GM18951 (cell line): ENCODE results near the gene PSMF1.

Experiments used
- POLR2A ChIP-seq: IDR thresholded peaks from 4 replicates; pipeline ENCODE4 v1.6.1; 2011; ENCODE audit warnings: mild to moderate bottlenecking; ENCODE audit not compliant: insufficient read length, insufficient read depth; ENCODE audit errors: extremely low read depth
- in situ Hi-C: fragments of 300-500 bp; cut with MboI; formaldehyde crosslinking; loops from one replicate; pipeline ENCODE4 v1.12.0; 2022; ENCODE audit warnings: low sequenced_read_pairs, mixed read lengths, inconsistent platforms; ENCODE audit not compliant: unreplicated experiment

PSMF1 gene

DNA sequence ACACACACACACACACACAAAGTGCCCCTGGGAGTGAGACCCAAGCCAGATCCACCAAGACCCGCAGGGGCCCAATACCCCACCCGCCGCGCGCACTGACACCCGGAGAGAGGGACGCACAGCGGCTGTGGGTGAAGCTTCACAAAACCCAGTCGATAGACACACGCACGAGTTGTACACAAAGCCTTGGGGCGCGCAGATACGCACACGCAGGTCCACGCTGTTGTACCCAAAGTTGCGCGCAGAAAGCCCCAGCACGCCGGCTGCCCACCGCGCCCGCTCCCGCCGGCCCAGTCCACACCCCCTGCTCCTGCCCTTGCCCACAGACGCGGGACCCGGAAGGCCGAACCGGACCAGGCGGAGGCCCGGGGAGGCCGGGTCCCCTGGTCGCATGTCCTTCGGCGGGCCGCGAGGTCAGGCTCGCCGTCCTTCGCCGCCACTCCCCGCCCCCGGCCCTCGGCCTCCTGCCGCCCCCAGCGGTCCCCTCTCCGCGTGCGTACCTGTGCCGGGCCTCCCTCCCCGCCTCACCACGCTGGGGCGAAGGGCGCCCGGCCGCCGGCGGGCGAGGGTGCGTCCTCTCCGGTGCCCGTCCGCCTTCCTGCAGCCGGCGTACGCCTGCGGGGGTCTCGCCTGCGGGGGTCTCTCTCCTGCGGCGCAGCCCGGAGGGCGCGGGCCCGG, 66.4 kb downstream of the PSMF1 start, which contains the start of gene TMEM74B:
TMEM74B (minus strand) TSS at position 344 of the 678 bp plus-strand sequence. CDS start 1,180 bp downstream, outside the sequence.
- in situ Hi-C loops = no loop called here
- TF ChIP-seq POLR2A = no peak

DNA sequence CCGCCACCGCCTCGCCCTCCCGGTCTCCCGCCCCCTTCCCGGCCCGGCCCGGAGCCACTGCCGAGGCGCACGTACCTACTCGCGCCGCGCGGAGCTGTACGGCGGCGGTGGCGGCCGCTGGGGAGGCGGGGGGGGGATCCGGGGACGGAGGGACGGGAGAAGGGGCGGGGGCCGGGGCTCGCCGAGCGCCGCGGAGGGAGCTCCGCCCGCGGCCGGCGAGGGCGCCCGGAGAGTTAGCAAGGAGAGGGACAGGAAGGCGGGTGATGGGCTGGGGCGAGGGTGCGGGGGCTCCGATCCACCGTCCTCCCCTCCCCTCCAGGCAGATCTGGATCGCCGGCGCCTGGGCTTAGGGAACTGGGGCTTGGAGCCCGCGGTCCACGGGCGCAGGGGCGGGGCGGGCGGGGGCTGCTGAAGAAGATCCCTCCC, 66.9 kb downstream of the PSMF1 start:
- in situ Hi-C loops = no loop called here
- TF ChIP-seq POLR2A = no peak

DNA sequence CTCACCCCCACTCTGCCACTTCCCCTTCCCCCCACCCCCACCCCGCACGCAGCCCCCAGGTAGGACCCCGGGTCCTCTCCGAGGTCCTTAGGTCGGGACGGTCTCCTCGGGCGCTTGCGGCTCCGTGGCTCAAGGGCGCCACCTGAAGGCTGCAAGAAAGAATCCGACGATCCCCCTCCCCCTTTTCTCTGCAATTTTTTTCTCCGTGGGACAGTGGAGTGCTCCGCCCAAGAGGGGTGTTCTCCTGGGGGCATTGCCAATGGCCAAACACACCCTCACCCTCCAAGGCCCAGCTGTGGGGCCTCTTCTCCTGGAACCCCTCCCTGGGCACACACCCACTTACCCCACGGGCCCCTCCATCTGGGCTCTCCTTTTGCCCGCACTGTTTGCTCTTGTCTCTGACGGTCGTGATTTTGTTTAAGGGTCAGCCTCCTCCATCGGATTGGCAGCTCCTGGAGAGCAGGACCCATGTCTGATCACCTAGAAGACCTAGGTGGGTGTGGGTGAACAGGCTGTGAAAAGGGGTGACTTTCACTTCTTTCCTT, 67.5 kb downstream of the PSMF1 start:
- TF ChIP-seq POLR2A = no peak
- in situ Hi-C loops = no loop called here

DNA sequence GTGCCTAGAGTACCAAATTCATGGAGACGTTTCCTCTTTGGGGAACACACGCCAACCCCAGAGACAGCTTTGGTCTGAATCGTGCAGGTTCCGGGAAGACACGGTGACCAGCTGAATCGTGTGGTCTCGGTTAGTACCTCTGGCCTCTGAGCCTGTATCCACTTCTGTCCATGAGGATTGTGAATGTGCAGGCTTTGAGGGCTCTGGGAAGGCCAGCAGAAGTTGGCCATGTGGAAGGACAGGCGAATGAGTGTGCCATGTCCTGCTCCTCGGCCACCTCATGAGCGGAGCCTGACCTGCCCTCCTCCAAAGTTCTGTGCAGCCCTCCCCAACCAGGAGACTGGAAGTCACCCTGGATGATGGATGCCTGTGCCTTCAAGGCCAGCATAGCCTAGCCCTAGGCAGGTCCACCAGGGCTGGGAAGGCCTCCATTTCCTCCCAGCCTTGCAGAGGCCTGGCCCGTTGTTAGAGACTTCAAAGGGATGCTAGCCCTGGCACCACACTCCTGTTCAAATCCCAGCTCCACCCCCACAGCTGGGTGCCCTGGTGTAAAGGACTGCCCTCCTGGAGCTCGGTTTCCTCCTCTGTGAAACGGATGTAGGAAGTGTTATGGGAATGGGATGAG, 68.1 kb downstream of the PSMF1 start:
- no peak for TF ChIP-seq POLR2A
- in situ Hi-C loops = no loop called here

DNA sequence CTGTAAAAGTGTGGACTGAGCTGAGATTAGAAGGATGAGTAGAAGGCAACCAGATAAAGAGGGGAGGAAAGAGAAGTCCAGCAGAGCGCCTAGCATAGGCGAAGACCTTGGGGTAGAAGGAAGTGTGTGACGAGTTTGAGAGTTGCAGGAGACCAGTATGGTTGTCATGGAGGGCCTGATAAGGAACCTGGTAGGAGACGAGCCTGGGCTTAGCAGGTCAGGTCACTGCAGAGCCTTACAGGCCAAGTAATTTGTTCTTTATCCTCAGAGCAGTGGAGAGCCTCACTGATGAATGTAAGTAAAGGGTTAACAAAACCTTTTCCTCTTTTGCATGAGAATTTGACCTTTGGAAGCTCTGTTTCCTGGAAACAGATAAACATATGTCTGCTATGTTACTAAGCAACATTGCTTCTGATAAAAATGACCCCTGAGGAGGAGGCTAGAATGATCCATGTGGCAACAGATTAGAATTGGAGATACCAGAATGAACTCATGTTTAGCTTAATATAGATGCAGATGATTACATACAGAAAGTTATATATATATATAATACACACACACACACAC, 69.3 kb downstream of the PSMF1 start:
- in situ Hi-C loops = no loop called here
- no peak for TF ChIP-seq POLR2A

DNA sequence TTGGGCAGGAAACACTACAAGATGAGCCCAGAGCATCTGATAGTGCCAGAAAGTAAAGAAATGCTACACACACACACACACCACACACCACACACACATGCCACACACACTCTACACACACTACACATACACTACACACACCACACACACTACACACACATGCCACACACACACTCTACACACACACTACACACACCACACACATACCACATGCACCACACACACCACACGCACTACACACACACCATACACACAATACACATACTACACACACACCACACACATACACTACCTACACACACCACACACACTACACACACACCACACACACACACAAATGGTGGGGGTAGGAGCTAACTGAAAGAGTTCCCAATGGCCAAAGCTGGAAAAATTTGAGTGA, 69.9 kb downstream of the PSMF1 start:
- in situ Hi-C loops = no loop called here
- TF ChIP-seq POLR2A = no peak

DNA sequence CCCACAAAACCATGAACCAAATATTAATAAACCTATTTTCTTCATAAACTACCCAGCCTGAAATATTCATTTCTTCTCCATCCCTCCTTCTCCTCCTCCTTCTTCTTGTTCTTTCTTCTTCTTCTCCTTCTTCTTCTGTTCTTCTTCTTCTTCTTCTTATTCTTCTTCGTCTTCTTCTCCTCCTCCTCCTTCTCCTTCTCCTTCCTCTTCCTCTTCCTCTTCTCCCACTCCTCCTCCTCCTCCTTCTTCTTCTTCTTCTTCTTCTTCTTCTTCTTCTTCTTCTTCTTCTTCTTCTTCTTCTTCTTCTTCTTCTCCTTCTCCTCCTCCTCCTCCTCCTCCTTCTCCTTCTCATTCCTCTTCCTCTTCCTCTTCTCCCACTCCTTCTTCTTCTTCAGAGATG, 71.4 kb downstream of the PSMF1 start:
- TF ChIP-seq POLR2A = no peak
- in situ Hi-C loops = no loop called here

DNA sequence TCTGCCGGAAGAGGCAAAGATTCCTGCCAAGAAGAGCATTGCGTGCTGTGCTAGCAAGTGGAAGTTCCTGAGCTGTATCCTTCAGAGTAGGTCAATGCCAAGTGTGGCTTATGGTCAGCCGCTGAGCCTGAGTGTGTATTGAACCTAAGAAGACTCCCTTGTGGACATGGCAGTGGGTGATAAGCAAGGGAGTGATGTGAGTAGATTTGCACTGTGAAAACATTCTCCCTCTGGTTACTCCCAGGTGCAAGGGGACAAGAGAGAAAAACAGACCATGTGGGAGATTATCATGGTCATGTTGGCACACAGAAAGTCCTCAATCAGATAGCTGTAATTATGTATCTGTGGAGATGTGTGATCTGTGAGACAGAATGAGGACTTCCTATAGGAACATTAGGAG, 72.4 kb downstream of the PSMF1 start:
- TF ChIP-seq POLR2A = no peak
- in situ Hi-C loops = no loop called here

DNA sequence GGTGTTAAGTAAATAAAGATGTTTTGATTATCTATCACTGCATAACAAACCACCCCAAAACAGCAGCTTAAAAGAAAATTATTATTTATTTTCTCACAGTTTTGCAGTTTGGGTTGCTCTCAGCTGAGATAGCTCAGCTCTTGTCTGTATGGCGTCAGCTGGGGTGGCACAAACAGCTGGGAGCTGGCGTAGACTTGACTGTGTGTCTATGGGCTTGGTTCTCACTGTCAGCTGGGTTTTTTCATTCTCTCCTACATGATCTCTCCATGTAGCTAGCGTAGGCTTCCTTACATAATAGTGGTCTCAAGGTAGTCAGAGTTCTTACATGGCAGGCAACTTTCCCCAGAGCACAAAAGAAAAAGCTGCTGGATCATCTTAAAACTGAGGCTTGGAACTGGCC, 72.9 kb downstream of the PSMF1 start:
- in situ Hi-C loops = no loop called here
- no peak for TF ChIP-seq POLR2A

DNA sequence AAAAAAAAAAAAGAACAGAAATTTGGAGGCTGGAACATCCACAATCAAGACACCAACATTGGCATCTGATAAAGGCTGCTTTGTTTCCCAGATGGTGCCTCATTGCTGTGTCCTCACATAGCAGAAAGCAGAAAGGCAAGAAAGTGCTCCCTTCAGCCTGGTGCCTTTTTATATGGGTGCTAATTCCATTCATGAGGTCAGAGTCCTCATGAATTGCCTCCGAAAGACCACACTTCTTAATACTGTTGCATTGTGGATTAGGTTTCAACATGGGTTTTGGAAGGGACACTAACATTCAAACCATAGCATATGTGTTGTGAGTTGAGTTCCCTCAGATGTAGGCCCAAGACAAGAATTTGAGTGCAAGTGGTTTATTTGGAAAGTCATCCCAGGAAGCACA, 76.8 kb downstream of the PSMF1 start:
- no peak for TF ChIP-seq POLR2A
- in situ Hi-C loops = no loop called here

DNA sequence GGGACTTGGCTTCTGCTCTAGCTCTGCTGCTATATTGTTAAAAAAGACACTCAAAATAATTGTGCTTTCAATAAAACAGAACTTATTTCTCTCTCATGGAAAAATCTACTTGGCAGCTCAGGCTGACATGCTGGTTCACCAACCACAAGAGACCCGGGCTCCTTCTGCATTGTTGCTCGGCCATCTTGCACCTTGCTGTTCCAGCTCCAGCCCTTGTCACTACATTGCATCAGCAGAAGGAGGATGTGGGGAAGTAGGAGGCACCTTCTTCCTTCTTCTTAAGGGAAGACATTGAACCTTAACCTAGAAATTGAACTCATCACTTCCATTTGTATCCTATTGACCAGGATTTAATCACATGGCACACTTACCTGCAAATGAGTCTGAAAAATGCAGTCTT, 78.2 kb downstream of the PSMF1 start:
- no peak for TF ChIP-seq POLR2A
- in situ Hi-C loops = no loop called here

DNA sequence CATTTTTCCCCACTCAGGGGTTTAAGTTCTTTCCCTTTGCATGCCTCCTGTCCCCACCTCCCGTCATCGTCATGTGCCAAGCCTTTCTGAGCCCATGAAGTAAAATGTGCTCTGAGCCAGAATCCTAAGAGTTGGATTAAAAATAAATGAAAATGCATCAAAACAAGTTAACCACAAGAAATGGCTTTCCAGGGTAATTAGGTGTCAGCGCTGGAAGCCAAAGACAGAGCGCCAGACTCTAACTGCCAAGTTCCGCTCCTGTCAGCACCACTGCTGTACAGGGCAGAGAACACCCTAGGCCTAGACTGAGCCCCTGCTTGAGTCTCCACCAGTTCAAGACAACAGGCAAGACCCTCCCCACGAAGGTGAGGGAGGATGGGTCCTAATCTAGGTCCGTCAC, 79.4 kb downstream of the PSMF1 start:
- no peak for TF ChIP-seq POLR2A
- in situ Hi-C loops = no loop called here

DNA sequence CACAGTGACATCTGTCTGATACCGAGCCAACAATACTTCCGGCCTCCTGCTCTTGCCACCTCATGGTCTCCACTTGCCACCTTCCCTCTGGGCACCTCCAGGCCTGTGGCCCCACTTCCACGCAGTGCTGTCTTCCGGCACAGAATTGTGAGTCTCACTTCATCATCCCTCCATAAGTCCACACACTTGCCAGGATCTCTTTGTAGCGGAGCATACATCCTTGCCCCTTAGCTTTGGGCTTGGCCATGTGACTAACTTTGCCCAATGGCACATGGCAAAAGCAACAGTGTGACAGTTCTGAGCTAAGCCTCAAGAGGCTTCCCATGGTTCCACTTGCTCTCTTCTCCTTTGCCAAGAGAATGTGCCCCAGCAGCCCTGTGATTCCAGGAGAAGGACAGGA, 80.3 kb downstream of the PSMF1 start:
- in situ Hi-C loops = no loop called here

More for the DNA sequence above, 80.3 kb downstream of the PSMF1 start:
- no peak for TF ChIP-seq POLR2A
